OCI-LY7 (cell line): ENCODE measurements around the gene KLK13.

Source experiments
- EZH2phosphoT487 ChIP-seq: fragments of 200-600 bp; sonication (generic); IDR thresholded peaks from 2 replicates; pipeline ENCODE4 v1.6.1; 2018; ENCODE audit warnings: low read depth, borderline replicate concordance, mild to moderate bottlenecking, mixed run types, antibody characterized with exemption, low read length, moderate library complexity, mixed read lengths
- TF ChIP-seq, protein P1 (sequence below): fragments of 200-600 bp; sonication (generic); conservative IDR thresholded peaks from 2 replicates; pipeline ENCODE4 v1.5.1; 2014; ENCODE audit warnings: mild to moderate bottlenecking, antibody characterized with exemption, low read length, moderate library complexity, mixed read lengths

GRCh38 chr19:51024924-51025323 is 40.0 kb downstream of the KLK13 start:
- TF ChIP-seq, protein P1, sequence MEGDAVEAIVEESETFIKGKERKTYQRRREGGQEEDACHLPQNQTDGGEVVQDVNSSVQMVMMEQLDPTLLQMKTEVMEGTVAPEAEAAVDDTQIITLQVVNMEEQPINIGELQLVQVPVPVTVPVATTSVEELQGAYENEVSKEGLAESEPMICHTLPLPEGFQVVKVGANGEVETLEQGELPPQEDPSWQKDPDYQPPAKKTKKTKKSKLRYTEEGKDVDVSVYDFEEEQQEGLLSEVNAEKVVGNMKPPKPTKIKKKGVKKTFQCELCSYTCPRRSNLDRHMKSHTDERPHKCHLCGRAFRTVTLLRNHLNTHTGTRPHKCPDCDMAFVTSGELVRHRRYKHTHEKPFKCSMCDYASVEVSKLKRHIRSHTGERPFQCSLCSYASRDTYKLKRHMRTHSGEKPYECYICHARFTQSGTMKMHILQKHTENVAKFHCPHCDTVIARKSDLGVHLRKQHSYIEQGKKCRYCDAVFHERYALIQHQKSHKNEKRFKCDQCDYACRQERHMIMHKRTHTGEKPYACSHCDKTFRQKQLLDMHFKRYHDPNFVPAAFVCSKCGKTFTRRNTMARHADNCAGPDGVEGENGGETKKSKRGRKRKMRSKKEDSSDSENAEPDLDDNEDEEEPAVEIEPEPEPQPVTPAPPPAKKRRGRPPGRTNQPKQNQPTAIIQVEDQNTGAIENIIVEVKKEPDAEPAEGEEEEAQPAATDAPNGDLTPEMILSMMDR, result no peak
- no peak for TF ChIP-seq EZH2phosphoT487
